IPS-18a (cell line): Measurements from ENCODE around the gene IL18RAP.

Experiments used
- H3K27ac ChIP-seq: one replicate; pipeline ENCODE4 v1.5.1; 2013; ENCODE audit warnings: low read length
- H3K27me3 ChIP-seq: one replicate; pipeline ENCODE4 v1.6.1; 2013; ENCODE audit warnings: mild to moderate bottlenecking, low read length; ENCODE audit not compliant: control insufficient read depth, insufficient read depth
- H3K36me3 ChIP-seq: one replicate; pipeline ENCODE4 v1.6.1; 2013; ENCODE audit warnings: low read depth, low read length; ENCODE audit not compliant: control insufficient read depth
- H3K4me1 ChIP-seq: one replicate; pipeline ENCODE4 v1.6.1; 2013; ENCODE audit warnings: low read depth, low read length; ENCODE audit not compliant: control insufficient read depth
- H3K4me3 ChIP-seq: one replicate; pipeline ENCODE4 v1.5.1; 2013; ENCODE audit warnings: low read length
- H3K9ac ChIP-seq: one replicate; pipeline ENCODE4 v1.6.1; 2013; ENCODE audit warnings: mild to moderate bottlenecking, low read length, moderate library complexity
- H3K9me3 ChIP-seq: one replicate; pipeline ENCODE4 v1.6.1; 2013; ENCODE audit warnings: low read depth, low read length; ENCODE audit not compliant: control insufficient read depth

Gene IL18RAP

GRCh38 chr2:102463160-102463559 is 40.2 kb downstream of the IL18RAP start:
- no peak overlapping the region for H3K9ac ChIP-seq
- H3K27ac ChIP-seq: no peak overlapping the region
- no peak overlapping the region for H3K4me3 ChIP-seq
- H3K36me3 ChIP-seq: no peaks in the 10 kb centered on the region
- no peaks in the 10 kb centered on the region for H3K4me1 ChIP-seq
- no peaks in the 10 kb centered on the region for H3K27me3 ChIP-seq
- H3K9me3 ChIP-seq: no peaks in the 10 kb centered on the region

- Histone ChIP-seq H3K27me3 (no peaks in the 10 kb centered on the region), H3K4me1 (peaks cover 3% of the 10 kb centered on the region), H3K27ac (no peak overlapping the region), H3K9me3 (peaks cover 3% of the 10 kb centered on the region), H3K9ac (no peak overlapping the region), H3K36me3 (no peaks in the 10 kb centered on the region), H3K4me3 (no peak overlapping the region)
Measured at GRCh38 chr2:102470168-102470567, 47.2 kb downstream of the IL18RAP start.

- Histone ChIP-seq H3K36me3 (no peaks in the 10 kb centered on the region), H3K9me3 (peaks cover 3% of the 10 kb centered on the region), H3K9ac (no peak within 1 kb of the TSS), H3K4me3 (no peak within 1 kb of the TSS), H3K4me1 (peaks cover 3% of the 10 kb centered on the region), H3K27ac (no peak within 1 kb of the TSS), H3K27me3 (no peaks in the 10 kb centered on the region)
Measured at GRCh38 chr2:102473020-102473419, 50.1 kb downstream of the IL18RAP start, which contains the start of gene SLC9A4. Gene SLC9A4, plus strand, starts transcription at chr2:102473226. Its CDS starts 534 bp downstream, at chr2:102473760.

GRCh38 chr2:102473631-102474030 is 50.7 kb downstream of the IL18RAP start:
- no peak overlapping the region for H3K27ac ChIP-seq
- H3K9me3 ChIP-seq: peaks cover 3% of the 10 kb centered on the region
- H3K36me3 ChIP-seq: no peaks in the 10 kb centered on the region
- no peaks in the 10 kb centered on the region for H3K27me3 ChIP-seq
- H3K4me1 ChIP-seq: peaks cover 3% of the 10 kb centered on the region
- no peak overlapping the region for H3K4me3 ChIP-seq
- H3K9ac ChIP-seq: no peak overlapping the region

- H3K4me3 ChIP-seq: no peak overlapping the region
- H3K36me3 ChIP-seq: no peaks in the 10 kb centered on the region
- H3K9me3 ChIP-seq: no peaks in the 10 kb centered on the region
Measured at GRCh38 chr2:102474785-102475184, 51.8 kb downstream of the IL18RAP start.

GRCh38 chr2:102478686-102479470 is 55.9 kb downstream of the IL18RAP start:
- no peaks in the 10 kb centered on the region for H3K36me3 ChIP-seq
- H3K9ac ChIP-seq: no peak overlapping the region

More at GRCh38 chr2:102474785-102475184, 51.8 kb downstream of the IL18RAP start:
- Histone ChIP-seq H3K27ac (no peak overlapping the region), H3K4me1 (peaks cover 3% of the 10 kb centered on the region), H3K27me3 (no peaks in the 10 kb centered on the region), H3K9ac (no peak overlapping the region)

GRCh38 chr2:102480285-102481195 is 57.6 kb downstream of the IL18RAP start:
- Histone ChIP-seq H3K27me3 (no peaks in the 10 kb centered on the region), H3K4me1 (no peaks in the 10 kb centered on the region), H3K4me3 (no peak overlapping the region), H3K9ac (no peak overlapping the region), H3K27ac (no peak overlapping the region), H3K36me3 (no peaks in the 10 kb centered on the region), H3K9me3 (no peaks in the 10 kb centered on the region)

More at GRCh38 chr2:102478686-102479470, 55.9 kb downstream of the IL18RAP start:
- Histone ChIP-seq H3K27me3 (no peaks in the 10 kb centered on the region), H3K4me1 (no peaks in the 10 kb centered on the region), H3K9me3 (no peaks in the 10 kb centered on the region), H3K4me3 (no peak overlapping the region), H3K27ac (no peak overlapping the region)

GRCh38 chr2:102481931-102482330 is 59.0 kb downstream of the IL18RAP start:
- Histone ChIP-seq H3K27ac (no peak overlapping the region), H3K36me3 (no peaks in the 10 kb centered on the region), H3K9ac (no peak overlapping the region), H3K4me3 (no peak overlapping the region), H3K9me3 (no peaks in the 10 kb centered on the region), H3K27me3 (no peaks in the 10 kb centered on the region), H3K4me1 (no peaks in the 10 kb centered on the region)

GRCh38 chr2:102483086-102483485 is 60.1 kb downstream of the IL18RAP start:
- Histone ChIP-seq H3K4me1 (no peaks in the 10 kb centered on the region), H3K36me3 (no peaks in the 10 kb centered on the region), H3K27me3 (no peaks in the 10 kb centered on the region), H3K9ac (no peak overlapping the region), H3K4me3 (no peak overlapping the region), H3K9me3 (no peaks in the 10 kb centered on the region), H3K27ac (no peak overlapping the region)

- Histone ChIP-seq H3K4me1 (peaks cover 1% of the 10 kb centered on the region), H3K9me3 (no peaks in the 10 kb centered on the region), H3K36me3 (no peaks in the 10 kb centered on the region), H3K4me3 (no peak overlapping the region), H3K27me3 (no peaks in the 10 kb centered on the region), H3K27ac (no peak overlapping the region), H3K9ac (no peak overlapping the region)
Measured at GRCh38 chr2:102484310-102485061, 61.5 kb downstream of the IL18RAP start.

GRCh38 chr2:102485147-102485785 is 62.3 kb downstream of the IL18RAP start:
- Histone ChIP-seq H3K4me1 (peaks cover 8% of the 10 kb centered on the region), H3K27ac (no peak overlapping the region), H3K9ac (no peak overlapping the region), H3K27me3 (no peaks in the 10 kb centered on the region), H3K9me3 (no peaks in the 10 kb centered on the region), H3K4me3 (no peak overlapping the region), H3K36me3 (no peaks in the 10 kb centered on the region)
